Transverse colon (tissue), 4 donors: ENCODE data around the gene CPN1.
"Not testable (repeated sequence)": the region's sequence is repeated elsewhere in the genome, so short reads cannot be mapped to it uniquely, and the experiment has no call there.

ENCODE experiments used
- POLR2A ChIP-seq: fragments of 450-650 bp; IDR thresholded peaks from one replicate; pipeline ENCODE4 v1.6.1; 2016; ENCODE audit warnings: antibody characterized with exemption, mild to moderate bottlenecking, moderate library complexity
- POLR2AphosphoS5 ChIP-seq, 3 donors: sonication (generic); formaldehyde crosslinking; IDR thresholded peaks; one replicate each; pipeline ENCODE4 v1.6.1; 2016; ENCODE audit warnings: antibody characterized with exemption in 3 of 3
- TF ChIP-seq, protein P1 (sequence below), 5 experiments: fragments of 200-600 bp in 3 of 5; fragments of 450-650 bp in 2 of 5; sonication (generic) in 3 of 5; IDR thresholded peaks; 1 replicate in 2 of 5; 2 replicates in 3 of 5; pipeline ENCODE4 v1.5.1; 2016 to 2017; ENCODE audit warnings: antibody characterized with exemption in 5 of 5, inconsistent platforms in 3 of 5, mild to moderate bottlenecking in 2 of 5, moderate library complexity in 1 of 5

DNA sequence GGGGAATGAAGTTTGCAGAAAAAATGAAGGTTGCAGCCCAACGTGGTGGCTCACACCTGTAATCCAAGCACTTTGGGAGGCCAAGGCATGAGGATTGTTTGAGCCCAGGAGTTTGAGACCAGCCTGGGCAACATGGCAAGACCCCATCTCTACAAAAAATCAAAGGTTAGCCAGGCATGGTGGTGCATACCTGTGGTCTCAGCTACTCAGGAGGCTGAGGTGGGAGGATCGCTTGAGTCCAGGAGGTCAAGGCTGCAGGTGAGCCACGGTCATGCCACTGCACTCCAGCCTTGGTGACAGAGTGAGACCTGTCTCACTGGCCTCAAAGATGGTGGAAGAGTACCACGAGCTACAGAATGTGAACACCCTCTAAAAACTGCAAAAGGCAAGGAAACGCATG is 5.0 kb upstream of the CPN1 start:
- TF ChIP-seq, protein P1, sequence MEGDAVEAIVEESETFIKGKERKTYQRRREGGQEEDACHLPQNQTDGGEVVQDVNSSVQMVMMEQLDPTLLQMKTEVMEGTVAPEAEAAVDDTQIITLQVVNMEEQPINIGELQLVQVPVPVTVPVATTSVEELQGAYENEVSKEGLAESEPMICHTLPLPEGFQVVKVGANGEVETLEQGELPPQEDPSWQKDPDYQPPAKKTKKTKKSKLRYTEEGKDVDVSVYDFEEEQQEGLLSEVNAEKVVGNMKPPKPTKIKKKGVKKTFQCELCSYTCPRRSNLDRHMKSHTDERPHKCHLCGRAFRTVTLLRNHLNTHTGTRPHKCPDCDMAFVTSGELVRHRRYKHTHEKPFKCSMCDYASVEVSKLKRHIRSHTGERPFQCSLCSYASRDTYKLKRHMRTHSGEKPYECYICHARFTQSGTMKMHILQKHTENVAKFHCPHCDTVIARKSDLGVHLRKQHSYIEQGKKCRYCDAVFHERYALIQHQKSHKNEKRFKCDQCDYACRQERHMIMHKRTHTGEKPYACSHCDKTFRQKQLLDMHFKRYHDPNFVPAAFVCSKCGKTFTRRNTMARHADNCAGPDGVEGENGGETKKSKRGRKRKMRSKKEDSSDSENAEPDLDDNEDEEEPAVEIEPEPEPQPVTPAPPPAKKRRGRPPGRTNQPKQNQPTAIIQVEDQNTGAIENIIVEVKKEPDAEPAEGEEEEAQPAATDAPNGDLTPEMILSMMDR (IDR thresholded peaks at IDR 0.05), result not testable (repeated sequence)
- not testable (repeated sequence) for TF ChIP-seq POLR2A; POLR2AphosphoS5 (IDR thresholded peaks at IDR 0.05)
